ENCODE results near the gene ZFC3H1.

The ZFC3H1 gene

GRCh38 chr12:71656740-71657139 lies 6.9 kb downstream of the ZFC3H1 start:
- H3K27ac ChIP-seq: no peak overlapping the region
- H3K4me3 ChIP-seq: no peak overlapping the region
- TF ChIP-seq CTCF (IDR thresholded peaks at IDR 0.05): no peak
- H3K9me3 ChIP-seq: peaks cover 0 to 4% (median 0%) of the 10 kb centered on the region in 3 donors
- H3K27me3 ChIP-seq: no peaks in the 10 kb centered on the region
- H3K36me3 ChIP-seq: peaks cover 37 to 55% (median 50%) of the 10 kb centered on the region in 3 donors
- no peak for DNase-seq
- intact Hi-C loops (cut with DNase I; ENCODE audit: low total_unique reads): no loop called here
- peaks cover 0 to 53% (median 10%) of the 10 kb centered on the region in 4 donors for H3K4me1 ChIP-seq

- H3K4me1 ChIP-seq: peaks cover 0 to 53% (median 7%) of the 10 kb centered on the region in 4 donors
- H3K36me3 ChIP-seq: peaks cover 37 to 55% (median 50%) of the 10 kb centered on the region in 3 donors
Observed at GRCh38 chr12:71655907-71656306, 7.7 kb downstream of the ZFC3H1 start.

GRCh38 chr12:71655495-71655894 lies 8.2 kb downstream of the ZFC3H1 start:
- Histone ChIP-seq H3K9me3 (peaks cover 0 to 4% (median 0%) of the 10 kb centered on the region in 3 donors), H3K36me3 (peaks cover 37 to 55% (median 50%) of the 10 kb centered on the region in 3 donors), H3K27me3 (no peaks in the 10 kb centered on the region), H3K4me1 (peaks cover 0 to 53% (median 4%) of the 10 kb centered on the region in 4 donors), H3K4me3 (no peak overlapping the region), H3K27ac (no peak overlapping the region)
- DNase-seq: no peak
- TF ChIP-seq CTCF (IDR thresholded peaks at IDR 0.05): no peak
- intact Hi-C loops (cut with DNase I; ENCODE audit: low total_unique reads): no loop called here

More at GRCh38 chr12:71655907-71656306, 7.7 kb downstream of the ZFC3H1 start:
- intact Hi-C loops (cut with DNase I; ENCODE audit: low total_unique reads): no loop called here
- TF ChIP-seq CTCF (IDR thresholded peaks at IDR 0.05): no peak
- H3K4me3 ChIP-seq: no peak overlapping the region
- no peak for DNase-seq
- peaks cover 0 to 4% (median 0%) of the 10 kb centered on the region in 3 donors for H3K9me3 ChIP-seq
- H3K27ac ChIP-seq: no peak overlapping the region
- no peaks in the 10 kb centered on the region for H3K27me3 ChIP-seq

GRCh38 chr12:71654200-71654599 lies 9.4 kb downstream of the ZFC3H1 start:
- no peak for TF ChIP-seq CTCF (IDR thresholded peaks at IDR 0.05)
- no peak for DNase-seq
- intact Hi-C loops (cut with DNase I; ENCODE audit: low total_unique reads): no loop called here
- Histone ChIP-seq H3K4me3 (no peak overlapping the region), H3K36me3 (peaks cover 28 to 55% (median 42%) of the 10 kb centered on the region in 3 donors), H3K9me3 (peaks cover 0 to 4% (median 0%) of the 10 kb centered on the region in 3 donors), H3K4me1 (peaks cover 0 to 47% (median 3%) of the 10 kb centered on the region in 4 donors), H3K27ac (no peak overlapping the region), H3K27me3 (no peaks in the 10 kb centered on the region)

GRCh38 chr12:71653137-71653536 lies 10.5 kb downstream of the ZFC3H1 start:
- no peak overlapping the region for H3K4me3 ChIP-seq
- H3K4me1 ChIP-seq: peaks cover 0 to 50% (median 3%) of the 10 kb centered on the region in 4 donors
- H3K9me3 ChIP-seq: peaks cover 0 to 4% (median 0%) of the 10 kb centered on the region in 3 donors
- intact Hi-C loops (cut with DNase I; ENCODE audit: low total_unique reads): no loop called here
- DNase-seq: no peak
- TF ChIP-seq CTCF (IDR thresholded peaks at IDR 0.05): no peak
- H3K36me3 ChIP-seq: peaks cover 24 to 44% (median 31%) of the 10 kb centered on the region in 3 donors
- no peaks in the 10 kb centered on the region for H3K27me3 ChIP-seq
- H3K27ac ChIP-seq: no peak overlapping the region

Measured in tibial artery (tissue), 4 donors.